H9 (cell line): ENCODE data around the gene EVI5L. TPM values are rescaled to one million over a fixed set of nuclear protein-coding genes. Genes with fewer than 3 reads are reported as not detected.

ENCODE experiments used
- DNase-seq: peaks from one replicate; pipeline ENCODE4 v3.0.0-alpha.2; 2017
- H2AFZ ChIP-seq: one replicate; pipeline ENCODE4 v1.6.1; 2013; ENCODE audit warnings: mild to moderate bottlenecking, low read length, control low read depth, moderate library complexity
- H2AK5ac ChIP-seq: 2 replicates; pipeline ENCODE4 v1.6.1; 2013; ENCODE audit warnings: low read length, control low read depth, mixed read lengths; ENCODE audit not compliant: insufficient read length
- H2BK120ac ChIP-seq: one replicate; pipeline ENCODE4 v1.6.1; 2013; ENCODE audit warnings: low read depth, mild to moderate bottlenecking, low read length, control low read depth, inconsistent platforms; ENCODE audit not compliant: poor library complexity, severe bottlenecking
- H2BK12ac ChIP-seq: 2 replicates; pipeline ENCODE4 v1.6.1; 2013; ENCODE audit warnings: low read length, control low read depth, mixed read lengths, low read depth; ENCODE audit not compliant: insufficient read length
- H2BK15ac ChIP-seq: 2 replicates; pipeline ENCODE4 v1.6.1; 2013; ENCODE audit warnings: low read depth, low read length, control low read depth
- H2BK20ac ChIP-seq: one replicate; pipeline ENCODE4 v1.6.1; 2013; ENCODE audit warnings: low read depth, mild to moderate bottlenecking, low read length, control low read depth, inconsistent platforms; ENCODE audit not compliant: poor library complexity, severe bottlenecking
- H2BK5ac ChIP-seq: 2 replicates; pipeline ENCODE4 v1.6.1; 2013; ENCODE audit warnings: low read length, control low read depth, mixed read lengths; ENCODE audit not compliant: insufficient read length
- H3K14ac ChIP-seq: 2 replicates; pipeline ENCODE4 v1.6.1; 2013; ENCODE audit warnings: low read length, control low read depth; ENCODE audit not compliant: insufficient read depth
- H3K18ac ChIP-seq: 2 replicates; pipeline ENCODE4 v1.6.1; 2013; ENCODE audit warnings: low read depth, mild to moderate bottlenecking, mixed read lengths, low read length, control low read depth; ENCODE audit not compliant: insufficient read length
- H3K23ac ChIP-seq: 2 replicates; pipeline ENCODE4 v1.6.1; 2013; ENCODE audit warnings: low read length, control low read depth, mixed read lengths, low read depth; ENCODE audit not compliant: insufficient read length
- H3K23me2 ChIP-seq: 2 replicates; pipeline ENCODE4 v1.6.1; 2013; ENCODE audit warnings: low read depth, mild to moderate bottlenecking, mixed read lengths, low read length, control low read depth; ENCODE audit not compliant: insufficient read length, poor library complexity, severe bottlenecking
- H3K27ac ChIP-seq: 2 replicates; pipeline ENCODE4 v1.5.1; 2013; ENCODE audit warnings: low read length, control low read depth, mixed read lengths, low read depth; ENCODE audit not compliant: insufficient read length
- H3K27me3 ChIP-seq: 2 replicates; pipeline ENCODE4 v1.6.1; 2013; ENCODE audit warnings: low read length, control low read depth, inconsistent platforms; ENCODE audit not compliant: insufficient read depth
- H3K4ac ChIP-seq: 2 replicates; pipeline ENCODE4 v1.6.1; 2013; ENCODE audit warnings: low read depth, mild to moderate bottlenecking, control low read depth, inconsistent platforms, low read length, moderate library complexity
- H3K4me1 ChIP-seq: 2 replicates; pipeline ENCODE4 v1.6.1; 2013; ENCODE audit warnings: low read length, control low read depth, inconsistent platforms; ENCODE audit not compliant: insufficient read depth
- H3K4me2 ChIP-seq: 2 replicates; pipeline ENCODE4 v1.6.1; 2013; ENCODE audit warnings: low read length, control low read depth, mixed read lengths; ENCODE audit not compliant: insufficient read length, insufficient read depth
- H3K56ac ChIP-seq: 2 replicates; pipeline ENCODE4 v1.6.1; 2013; ENCODE audit warnings: low read depth, mild to moderate bottlenecking, mixed read lengths, low read length, control low read depth; ENCODE audit not compliant: insufficient read length
- H3K79me1 ChIP-seq: 2 replicates; pipeline ENCODE4 v1.6.1; 2013; ENCODE audit warnings: low read depth, mild to moderate bottlenecking, moderate library complexity, low read length, control low read depth, inconsistent platforms; ENCODE audit not compliant: insufficient read depth, poor library complexity, severe bottlenecking
- H3K79me2 ChIP-seq: 2 replicates; pipeline ENCODE4 v1.6.1; 2013; ENCODE audit warnings: low read length, control low read depth, inconsistent platforms; ENCODE audit not compliant: insufficient read depth
- H3K9ac ChIP-seq: 2 replicates; pipeline ENCODE4 v1.6.1; 2013; ENCODE audit warnings: low read length, control low read depth, mixed read lengths; ENCODE audit not compliant: insufficient read length; ENCODE audit errors: extremely low read depth
- H3K9me3 ChIP-seq: one replicate; pipeline ENCODE4 v1.6.1; 2013; ENCODE audit warnings: low read depth, low read length, inconsistent platforms; ENCODE audit not compliant: control insufficient read depth
- H3T11ph ChIP-seq: one replicate; pipeline ENCODE4 v1.6.1; 2013; ENCODE audit warnings: mild to moderate bottlenecking, low read length, control low read depth, inconsistent platforms
- H4K20me1 ChIP-seq: one replicate; pipeline ENCODE4 v1.6.1; 2013; ENCODE audit not compliant: control insufficient read depth, insufficient read length, insufficient read depth
- H4K5ac ChIP-seq: 2 replicates; pipeline ENCODE4 v1.6.1; 2013; ENCODE audit warnings: low read depth, mild to moderate bottlenecking, mixed read lengths, low read length, control low read depth; ENCODE audit not compliant: insufficient read length
- H4K8ac ChIP-seq: replicated peaks from 2 replicates; pipeline ENCODE4 v1.6.1; 2013; ENCODE audit warnings: low read length, control low read depth, mixed read lengths, low read depth; ENCODE audit not compliant: insufficient read length
- H4K91ac ChIP-seq: 2 replicates; pipeline ENCODE4 v1.6.1; 2013; ENCODE audit warnings: low read depth, mild to moderate bottlenecking, moderate library complexity, mixed read lengths, low read length, control low read depth; ENCODE audit not compliant: insufficient read length
- H3K27ac Mint-ChIP-seq, 3 experiments: 2 replicates in 2 of 3; 3 replicates in 1 of 3; pipeline ENCODE4 v1.8.0; 2020 to 2021; ENCODE audit warnings: mixed read lengths in 3 of 3, mild to moderate bottlenecking in 1 of 3, moderate library complexity in 1 of 3
- H3K27me3 Mint-ChIP-seq: 2 replicates; pipeline ENCODE4 v1.8.0; 2021; ENCODE audit warnings: low read depth, mild to moderate bottlenecking, moderate library complexity, mixed read lengths
- H3K36me3 Mint-ChIP-seq, 3 experiments: 2 replicates in 2 of 3; 3 replicates in 1 of 3; pipeline ENCODE4 v1.8.0; 2020 to 2021; ENCODE audit warnings: low read depth in 3 of 3, mixed read lengths in 3 of 3; ENCODE audit not compliant: insufficient read depth in 1 of 3
- H3K4me1 Mint-ChIP-seq, 2 experiments: 2 replicates each; pipeline ENCODE4 v1.8.0; 2020; ENCODE audit warnings: mixed read lengths in 2 of 2
- H3K4me3 Mint-ChIP-seq, 2 experiments: 2 replicates in 1 of 2; 3 replicates in 1 of 2; pipeline ENCODE4 v1.8.0; 2020 to 2021; ENCODE audit warnings: mild to moderate bottlenecking in 2 of 2, mixed read lengths in 2 of 2, moderate library complexity in 1 of 2
- H3K9me3 Mint-ChIP-seq, 2 experiments: 2 replicates in 1 of 2; 3 replicates in 1 of 2; pipeline ENCODE4 v1.8.0; 2020; ENCODE audit warnings: mild to moderate bottlenecking in 2 of 2, mixed read lengths in 2 of 2, moderate library complexity in 1 of 2
- CTCF ChIP-seq: fragments of 200-600 bp; sonication (generic); conservative IDR thresholded peaks from 3 replicates; pipeline ENCODE4 v1.8.0; 2021; ENCODE audit warnings: antibody characterized with exemption, mild to moderate bottlenecking
- WGBS: extraction: QIAGEN DNeasy Blood & Tissue Kit; methylation state at CpG from one replicate; pipeline ENCODE4 v1.1.7; 2013; ENCODE audit warnings: missing lambda C conversion rate, low lambda C conversion rate, mixed read lengths; ENCODE audit not compliant: insufficient read length; ENCODE audit errors: extremely low coverage; 5-methylcytosine and 5-hydroxymethylcytosine counted together
- total RNA-seq: library from RNA; stranded (reverse); gene quantifications from 2 replicates; pipeline ENCODE4 v1.2.1, GENCODE V29; 2021

The EVI5L gene
- total RNA-seq, 1 experiment from 2014 or later: 7.1 TPM

GRCh38 chr19:7787141-7787540, 42.9 kb upstream of the EVI5L start:
- Mint-ChIP-seq H3K36me3 (no peaks in the 10 kb centered on the region; a peak in 1 of 7 replicates), H3K9me3 (peaks cover 2 to 6% of the 10 kb centered on the region in 2 experiments; a peak in 2 of 5 replicates), H3K27ac (no peak overlapping the region), H3K27me3 (peaks cover 93% of the 10 kb centered on the region), H3K4me1 (peaks cover 13 to 21% of the 10 kb centered on the region in 2 experiments), H3K4me3 (peak overlapping the region; percentile 41 to 80)
- Histone ChIP-seq H3K27ac (no peak overlapping the region), H3K79me1 (no peaks in the 10 kb centered on the region), H3K18ac (no peak overlapping the region), H2AFZ (no peak overlapping the region), H2BK12ac (no peak overlapping the region), H4K5ac (no peak overlapping the region), H3K9me3 (no peaks in the 10 kb centered on the region), H4K8ac (no peak overlapping the region), H2BK20ac (no peak overlapping the region), H3K79me2 (no peaks in the 10 kb centered on the region), H3K14ac (no peak overlapping the region), H2BK5ac (no peak overlapping the region), H3K23ac (no peak overlapping the region), H4K91ac (no peak overlapping the region), H3T11ph (no peak overlapping the region), H3K9ac (no peak overlapping the region), H3K23me2 (peaks cover 19% of the 10 kb centered on the region), H2BK15ac (no peak overlapping the region), H3K4me1 (no peaks in the 10 kb centered on the region; the same call in 1 of the 2 replicates), H3K27me3 (peaks cover 14% of the 10 kb centered on the region; the same call in 1 of the 2 replicates), H2AK5ac (no peak overlapping the region), H3K56ac (no peak overlapping the region), H4K20me1 (no peaks in the 10 kb centered on the region), H3K4me2 (peak overlapping the region; percentile 72), H2BK120ac (no peak overlapping the region), H3K4ac (no peak overlapping the region)
- no peak for TF ChIP-seq CTCF
- peak; percentile 76 for DNase-seq
- WGBS: no CpG with 5 or more reads among the region's 10 CpGs
